GM12878 (cell line): ENCODE results near the gene NRXN3. TPM values are rescaled to one million over a fixed set of nuclear protein-coding genes. Genes with fewer than 3 reads are reported as not detected.

Source experiments
- ATAC-seq: fragments of 200-7000 bp; cut with Tn5 transposase; 3 replicates; pipeline ENCODE4 v1.9.1; 2020; ENCODE audit warnings: mild to moderate bottlenecking, moderate library complexity
- BruUV-seq: library from RNA; stranded (reverse); fragments of 400-500 nt; replicated peaks from 2 replicates; lab custom pipeline; 2021; lab: Mats Ljungman, UMichigan
- CTCF ChIA-PET: fragments of 300-600 bp; sonication (Branson Sonifier 250); formaldehyde crosslinking; extraction: SDS; loops from one replicate; lab custom pipeline; 2021; ENCODE audit warnings: inconsistent platforms; lab: Yijun Ruan, JAX
- POLR2A ChIA-PET: fragments of 350-600 bp; formaldehyde crosslinking; extraction: SDS; loops from one replicate; lab custom pipeline; 2021; ENCODE audit warnings: inconsistent platforms; lab: Charles Lee
- RAD21 ChIA-PET: fragments of 300-600 bp; sonication (Branson Sonifier 250); formaldehyde crosslinking; loops from one replicate; lab custom pipeline; 2023; ENCODE audit warnings: antibody characterized with exemption; ENCODE audit not compliant: unreplicated experiment; lab: Charles Lee
- SMC1A ChIA-PET: fragments of 300-600 bp; sonication (Branson Sonifier 250); formaldehyde crosslinking; loops from one replicate; lab custom pipeline; 2023; ENCODE audit not compliant: unreplicated experiment, uncharacterized antibody; lab: Charles Lee
- DNase-seq: peaks from one replicate; pipeline ENCODE4 v3.0.0-alpha.2; 2011; ENCODE audit warnings: low read depth, low spot score
- FAIRE-seq: peaks from 3 replicates; lab custom pipeline; 2011; peaks lifted over from hg19 to GRCh38; lab: Jason Lieb, UNC
- H2AFZ ChIP-seq: 2 replicates; pipeline ENCODE4 v1.6.0; 2011; ENCODE audit warnings: low read depth, low read length, control low read depth; ENCODE audit not compliant: control insufficient read depth
- H3K27ac ChIP-seq: 2 replicates; pipeline ENCODE4 v1.5.1; 2011; ENCODE audit warnings: control low read depth; ENCODE audit not compliant: control insufficient read depth, insufficient read depth
- H3K27me3 ChIP-seq, 2 experiments: replicated peaks in 1 of 2; 2 replicates each; pipeline versions ENCODE4 v1.6.0 to v1.6.1; 2011; ENCODE audit warnings: low read length in 1 of 2; ENCODE audit not compliant: control insufficient read depth in 2 of 2, insufficient read depth in 2 of 2
- H3K36me3 ChIP-seq, 2 experiments: 2 replicates each; pipeline ENCODE4 v1.5.1; 2011; ENCODE audit warnings: low read length in 1 of 2; ENCODE audit not compliant: control insufficient read depth in 2 of 2, insufficient read depth in 2 of 2
- H3K4me1 ChIP-seq: 2 replicates; pipeline ENCODE4 v1.6.1; 2011; ENCODE audit warnings: mild to moderate bottlenecking, low read length, moderate library complexity, mixed read lengths; ENCODE audit not compliant: control insufficient read depth, insufficient read depth
- H3K4me2 ChIP-seq: 2 replicates; pipeline ENCODE4 v1.6.0; 2011; ENCODE audit warnings: control low read depth; ENCODE audit not compliant: control insufficient read depth, insufficient read depth
- H3K4me3 ChIP-seq: fragments of 200-600 bp; sonication (generic); 2 replicates; pipeline ENCODE4 v1.5.1; 2016
- H3K79me2 ChIP-seq: 2 replicates; pipeline ENCODE4 v1.6.0; 2011; ENCODE audit warnings: low read length; ENCODE audit not compliant: control insufficient read depth, insufficient read depth
- H3K9ac ChIP-seq: 2 replicates; pipeline ENCODE4 v1.8.0; 2011; ENCODE audit warnings: low read length, control low read depth, mixed read lengths; ENCODE audit not compliant: control insufficient read depth, insufficient read depth
- H3K9me3 ChIP-seq: replicated peaks from 3 replicates; pipeline ENCODE4 v1.5.1; 2011; ENCODE audit warnings: mild to moderate bottlenecking, low read length; ENCODE audit not compliant: control insufficient read depth, insufficient read depth
- H4K20me1 ChIP-seq: 2 replicates; pipeline ENCODE4 v1.6.0; 2011; ENCODE audit not compliant: control insufficient read depth, insufficient read depth
- BACH1 ChIP-seq: fragments of 450-650 bp; IDR thresholded peaks from 2 replicates; pipeline ENCODE4 v1.6.1; 2017; ENCODE audit warnings: mild to moderate bottlenecking, borderline replicate concordance
- CBFB ChIP-seq: IDR thresholded peaks from 2 replicates; pipeline ENCODE4 v1.6.1; 2016; ENCODE audit warnings: antibody characterized with exemption, low read depth
- CTCF ChIP-seq, 3 experiments: IDR thresholded peaks in 2 of 3; conservative IDR thresholded peaks in 1 of 3; 2 replicates each; pipeline ENCODE4 v1.5.1; 2011; ENCODE audit warnings: low read depth in 3 of 3, low read length in 3 of 3, mild to moderate bottlenecking in 3 of 3, control low read depth in 2 of 3, moderate library complexity in 2 of 3, inconsistent platforms in 1 of 3, mixed read lengths in 1 of 3; ENCODE audit not compliant: control insufficient read depth in 2 of 3, insufficient read depth in 1 of 3; ENCODE audit errors: extremely low read depth in 1 of 3
- E2F4 ChIP-seq: IDR thresholded peaks from 2 replicates; pipeline ENCODE4 v1.6.1; 2012; ENCODE audit warnings: low read depth, low read length, improper control_type of control experiment
- EZH2 ChIP-seq: IDR thresholded peaks from 2 replicates; pipeline ENCODE4 v1.6.1; 2012; ENCODE audit warnings: low read depth, mild to moderate bottlenecking, control low read depth, inconsistent platforms, low read length, borderline replicate concordance; ENCODE audit not compliant: control insufficient read depth
- FOXM1 ChIP-seq: IDR thresholded peaks from 2 replicates; pipeline ENCODE4 v1.6.1; 2012; ENCODE audit warnings: low read depth, mild to moderate bottlenecking, inconsistent platforms, low read length, moderate library complexity
- HDAC2 ChIP-seq: fragments of 200-600 bp; sonication (generic); IDR thresholded peaks from 2 replicates; pipeline ENCODE4 v1.6.1; 2017
- IKZF1 ChIP-seq: fragments of 450-650 bp; conservative IDR thresholded peaks from 2 replicates; pipeline ENCODE4 v1.6.1; 2017; ENCODE audit warnings: antibody characterized with exemption, mild to moderate bottlenecking
- ZBTB33 ChIP-seq: fragments of 450-650 bp; IDR thresholded peaks from 2 replicates; pipeline ENCODE4 v1.6.1; 2017; ENCODE audit warnings: mild to moderate bottlenecking
- ZBTB40 ChIP-seq: fragments of 450-650 bp; IDR thresholded peaks from 2 replicates; pipeline ENCODE4 v1.6.1; 2016; ENCODE audit warnings: mild to moderate bottlenecking, moderate library complexity, borderline replicate concordance
- ZNF687 ChIP-seq: fragments of 450-650 bp; IDR thresholded peaks from 2 replicates; pipeline ENCODE4 v1.6.1; 2017; ENCODE audit warnings: mild to moderate bottlenecking, moderate library complexity
- WGBS: methylation state at CpG from one replicate; pipeline ENCODE4 v1.1.6; 2016; ENCODE audit warnings: low lambda C conversion rate; ENCODE audit not compliant: insufficient replicate concordance, insufficient coverage; ENCODE audit errors: missing lambda C conversion rate; 5-methylcytosine and 5-hydroxymethylcytosine counted together
- in situ Hi-C: fragments of 300-500 bp; cut with MboI; formaldehyde crosslinking; loops from 9 replicates; pipeline ENCODE4 v1.14.3; 2018; ENCODE audit warnings: mixed read lengths
- intact Hi-C: fragments of 100-400 bp; cut with micrococcal nuclease; formaldehyde crosslinking; loops from one replicate; pipeline ENCODE4 v1.14.2; 2022; ENCODE audit not compliant: unreplicated experiment
- polyA plus RNA-seq, 11 experiments: library from polyadenylated mRNA; depleted of rRNA in 4 of 11; unstranded in 6 of 11; stranded (reverse) in 5 of 11; fragments of >200 nt; fragmentation: Nextera tagmentation in 4 of 11; fragmentation: Illumina TruSeq in 1 of 11; extraction: Ambion mirVana in 4 of 11; extraction: Trizol in 1 of 11; gene quantifications; 1 replicate in 1 of 11; 2 replicates in 10 of 11; pipeline versions ENCODE4 v1.2.1 to v1.2.3, GENCODE V29; 2011 to 2016; ENCODE audit warnings: inconsistent platforms in 2 of 11, missing spikeins in 2 of 11, low read depth in 1 of 11
- total RNA-seq, 4 experiments: library from RNA; depleted of rRNA in 3 of 4; stranded (reverse); fragments of >200 nt in 3 of 4; fragmentation: Illumina TruSeq in 1 of 4; extraction: Trizol in 1 of 4; gene quantifications; 2 replicates each; pipeline versions ENCODE4 v1.2.1 to v1.2.3, GENCODE V29; 2013 to 2021

NRXN3 gene
- total and polyA plus RNA-seq, 10 of the 15 experiments (the other 5 are each of a cell fraction or from before 2014, with no cell fraction given) = 0.52 to 3.3 (median 1.4) TPM

GRCh38 chr14:78951602-78952001 lies 781.4 kb downstream of the NRXN3 start:
- FAIRE-seq (no peak), ATAC-seq (no peak), DNase-seq (no peak)
- CTCF ChIA-PET = no interaction called here
- intact Hi-C loops (no loop called here), in situ Hi-C loops (no loop called here)
- RAD21 ChIA-PET = interaction anchor here (0.8 kb wide), 1 partner anchor 18 kb away, joined by 4 read pairs; no protein-coding TSS in a partner anchor
- Histone ChIP-seq H3K4me3 (no peak overlapping the region), H2AFZ (no peak overlapping the region), H3K9ac (no peak overlapping the region), H3K79me2 (no peaks in the 10 kb centered on the region), H3K4me2 (no peak overlapping the region), H4K20me1 (no peaks in the 10 kb centered on the region), H3K27me3 (no peaks in the 10 kb centered on the region), H3K36me3 (no peaks in the 10 kb centered on the region), H3K4me1 (no peaks in the 10 kb centered on the region), H3K27ac (no peak overlapping the region), H3K9me3 (no peaks in the 10 kb centered on the region)
- no TSS peak for BruUV-seq
- POLR2A ChIA-PET = no interaction called here
- WGBS = 0% methylated on average over 3 of the region's 3 CpGs
- SMC1A ChIA-PET = no interaction called here
- TF ChIP-seq E2F4 (no peak), ZBTB33 (no peak), HDAC2 (no peak), BACH1 (no peak), ZBTB40 (no peak), EZH2 (no peak), IKZF1 (no peak), CBFB (no peak), ZNF687 (no peak), CTCF (IDR thresholded peaks at IDR 0.05 in 2 of 3, conservative IDR thresholded peaks at IDR 0.05 in 1 of 3; ENCODE audit: control insufficient read depth in 2 of 3, extremely low read depth in 1 of 3, insufficient read depth in 1 of 3, low read depth in 3 of 3, low read length in 3 of 3) (no peak), FOXM1 (no peak)
